Stimulated activated CD8-positive, alpha-beta memory T cell treated with anti-CD3 and anti-CD28 coated beads, Interleukin-2, amount 100 ng/mL, for 48 hours (primary cell): ENCODE data around the gene OMA1.

ENCODE experiments used
- DNase-seq, 2 donors: peaks; one replicate each; pipeline ENCODE4 v3.0.0-alpha.2; 2020; ENCODE audit warnings: low read depth in 2 of 2

The OMA1 gene

GRCh38 chr1:58431901-58432620 is 114.5 kb downstream of the OMA1 start:
- DNase-seq, result no peak
